HL-60/S4 (cell line): ENCODE data around the gene CUL1.

Experiments
- in situ Hi-C: fragments of 300-500 bp; cut with MboI; formaldehyde crosslinking; loops from 2 replicates; pipeline ENCODE4 v1.14.3; 2022; ENCODE audit warnings: low sequenced_read_pairs

The CUL1 gene

DNA sequence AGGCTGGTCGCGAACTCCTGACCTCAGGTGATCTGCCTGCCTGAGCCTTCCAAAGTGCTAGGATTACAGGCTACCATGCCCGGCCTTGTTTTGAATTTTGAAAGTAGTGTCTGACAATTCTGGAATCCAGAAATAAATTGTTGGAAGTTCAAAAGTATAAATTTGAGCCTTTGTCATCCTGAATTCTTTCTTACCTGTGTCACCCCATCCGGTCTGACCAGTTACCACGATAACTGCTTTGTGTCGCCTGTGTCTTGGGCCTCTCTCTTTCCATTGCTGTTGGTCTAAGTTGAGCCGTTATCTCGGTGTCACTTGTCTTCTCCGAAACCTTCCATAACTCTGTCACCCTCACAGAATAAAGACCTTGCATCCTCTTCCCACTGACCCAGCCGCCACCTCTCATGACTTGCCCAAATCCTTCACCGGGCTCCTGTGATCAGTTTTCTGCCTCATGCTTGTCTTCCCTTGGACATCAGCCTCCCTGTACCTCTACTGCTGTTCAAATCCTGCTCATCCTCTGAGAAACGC lies 18.6 kb downstream of the CUL1 start:
- in situ Hi-C loops = no loop called here

GRCh38 chr7:148718431-148718830 lies 19.7 kb downstream of the CUL1 start:
- in situ Hi-C loops = no loop called here

DNA sequence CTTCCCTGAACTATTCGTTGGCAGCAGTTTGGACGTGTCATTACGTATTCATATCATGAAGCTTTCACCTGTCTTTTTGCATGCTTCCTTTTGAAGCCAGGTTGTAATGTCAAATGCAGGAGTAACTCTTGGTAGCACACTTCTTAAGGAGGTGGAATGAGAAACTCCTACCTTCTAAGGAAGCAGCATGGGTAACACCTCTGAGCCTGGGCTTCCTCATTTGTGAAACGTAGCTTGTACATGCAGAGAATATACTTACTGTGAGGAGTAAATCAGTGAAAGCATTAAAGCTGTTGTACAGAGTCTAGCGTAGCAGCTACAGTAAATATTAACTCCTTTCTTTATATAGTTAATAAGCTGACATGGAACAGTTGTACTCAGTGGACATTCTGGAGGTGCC lies 21.1 kb downstream of the CUL1 start:
- in situ Hi-C loops = no loop called here

- in situ Hi-C loops = no loop called here
Measured at GRCh38 chr7:148720472-148720871, 21.8 kb downstream of the CUL1 start.

DNA sequence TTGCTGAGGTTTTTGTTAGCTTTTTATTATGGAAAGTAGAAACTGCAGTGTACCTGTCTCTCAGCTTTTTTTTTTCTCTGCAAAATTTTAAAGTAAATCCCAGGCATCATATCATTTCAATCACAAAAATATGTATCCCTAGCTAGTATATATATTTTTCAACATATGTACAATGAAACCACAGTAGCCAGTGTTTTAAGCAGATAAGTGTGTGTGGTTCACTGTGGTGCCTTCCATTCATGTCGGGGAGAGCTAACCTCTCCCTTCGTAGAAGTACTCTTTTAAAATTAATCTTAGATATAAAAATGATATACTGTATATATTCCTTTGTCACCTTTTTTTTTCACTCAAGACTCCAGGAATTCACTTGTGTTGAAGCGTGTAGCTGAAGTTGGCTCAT lies 22.7 kb downstream of the CUL1 start:
- in situ Hi-C loops = no loop called here

DNA sequence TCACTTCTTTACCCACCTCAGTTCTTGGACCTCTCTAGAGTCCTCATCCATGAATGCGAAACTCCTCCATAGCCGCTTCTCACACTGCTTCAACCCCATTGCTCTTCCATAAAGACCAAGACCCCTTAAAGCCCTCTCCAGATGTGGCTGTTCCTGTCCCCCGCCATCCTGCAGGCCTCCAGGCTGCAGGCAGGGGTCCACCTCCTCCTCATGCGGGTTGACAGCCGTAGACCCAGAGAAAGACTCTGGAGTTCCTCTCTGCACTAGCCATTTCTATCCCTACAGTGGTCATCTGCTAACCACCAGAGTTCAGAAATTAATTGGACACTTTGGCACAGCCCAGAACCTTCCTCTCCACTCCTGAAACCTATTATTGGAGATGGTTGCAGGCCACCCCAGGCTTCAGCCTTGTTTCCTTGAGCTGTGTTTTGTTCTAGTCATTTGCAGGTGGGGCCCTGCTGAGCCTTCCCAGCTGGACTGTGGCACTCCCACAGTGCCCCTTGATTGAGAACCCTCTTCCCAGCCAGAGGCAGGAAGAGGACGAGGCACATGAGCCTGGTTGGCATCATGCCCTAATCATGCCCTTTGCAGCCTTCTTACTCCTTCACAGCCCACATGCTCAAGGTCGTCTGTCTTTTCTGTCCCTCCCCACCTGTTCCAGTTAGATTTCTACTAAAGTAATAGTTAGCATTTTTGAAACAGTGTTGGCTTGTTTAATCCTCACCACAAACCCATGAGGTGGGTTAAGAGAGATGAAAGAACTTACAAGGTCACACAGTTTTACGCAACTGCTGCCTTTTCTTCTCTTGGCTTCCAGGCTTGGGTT lies 23.9 kb downstream of the CUL1 start:
- in situ Hi-C loops = no loop called here

DNA sequence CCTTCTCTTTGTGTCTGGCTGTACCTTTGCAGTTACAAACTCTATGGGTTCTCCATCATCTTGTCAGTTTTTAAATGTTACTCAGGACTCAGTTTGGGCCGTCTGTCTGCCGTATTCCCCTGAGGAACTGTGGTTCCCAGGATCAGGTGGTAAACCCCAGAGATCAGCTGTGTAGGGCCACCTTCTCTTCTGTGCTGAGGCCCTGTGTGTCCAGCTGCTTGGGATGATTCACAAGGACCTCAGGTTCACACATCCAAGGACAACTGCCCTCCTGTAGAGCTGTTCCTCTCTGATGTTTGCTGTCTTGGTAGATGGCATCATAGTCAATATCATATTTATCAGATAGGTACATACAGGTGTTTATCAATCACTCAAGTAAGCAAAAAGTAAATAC lies 24.5 kb downstream of the CUL1 start:
- in situ Hi-C loops = no loop called here

DNA sequence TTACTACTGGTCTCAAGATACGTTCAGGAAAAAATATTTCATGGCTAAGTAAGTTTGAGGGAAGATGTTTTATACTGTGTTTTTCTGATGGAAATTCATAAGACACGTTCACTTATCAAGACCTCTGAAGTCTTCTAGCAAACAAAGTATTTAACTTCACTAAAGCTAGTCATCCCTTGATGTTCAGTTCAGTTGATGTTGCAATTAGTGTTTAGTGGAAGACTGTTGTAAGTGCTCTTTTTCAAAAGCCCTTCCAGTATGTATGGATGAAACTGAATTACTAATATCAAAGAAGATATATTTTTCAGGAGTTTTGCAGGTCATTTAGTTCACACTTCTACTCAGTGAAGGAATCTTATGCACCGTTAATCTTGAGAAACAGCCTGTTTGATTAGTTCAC lies 25.1 kb downstream of the CUL1 start:
- in situ Hi-C loops = no loop called here

GRCh38 chr7:148726385-148726784 lies 27.7 kb downstream of the CUL1 start:
- in situ Hi-C loops = no loop called here

- in situ Hi-C loops = no loop called here
Measured at GRCh38 chr7:148727501-148728278, 29.0 kb downstream of the CUL1 start.

DNA sequence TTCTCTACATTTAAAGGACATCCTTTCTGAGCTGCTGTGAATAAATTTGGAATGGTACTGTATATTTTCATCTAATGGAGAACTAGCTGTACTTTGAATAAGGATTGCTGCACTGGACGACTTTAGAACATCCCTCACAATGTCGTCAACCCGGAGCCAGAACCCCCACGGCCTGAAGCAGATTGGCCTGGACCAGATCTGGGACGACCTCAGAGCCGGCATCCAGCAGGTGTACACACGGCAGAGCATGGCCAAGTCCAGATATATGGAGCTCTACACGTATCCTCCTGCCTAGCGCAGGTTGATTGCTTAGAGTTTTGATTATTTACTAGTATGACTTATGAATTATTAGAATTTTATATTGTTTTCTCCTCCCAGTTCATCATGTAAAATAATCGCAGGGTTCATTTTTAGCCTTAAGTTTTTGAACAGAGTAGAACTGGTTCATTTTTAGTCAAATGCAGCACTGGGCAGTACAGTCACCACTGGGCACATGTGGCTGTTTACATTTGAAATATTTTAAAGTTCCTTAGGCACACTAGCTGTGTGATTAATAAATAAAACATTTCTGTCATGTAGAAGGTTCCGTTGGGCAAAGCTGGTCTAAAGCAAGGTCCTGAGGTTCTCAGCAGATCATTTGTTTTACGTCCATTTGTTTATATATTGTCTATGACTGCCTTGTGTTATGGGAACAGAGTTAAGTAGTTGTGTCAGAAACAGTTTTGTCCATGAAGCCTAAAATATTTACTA lies 31.5 kb downstream of the CUL1 start:
- in situ Hi-C loops = no loop called here

- in situ Hi-C loops = no loop called here
Measured at GRCh38 chr7:148732862-148733261, 34.2 kb downstream of the CUL1 start.

DNA sequence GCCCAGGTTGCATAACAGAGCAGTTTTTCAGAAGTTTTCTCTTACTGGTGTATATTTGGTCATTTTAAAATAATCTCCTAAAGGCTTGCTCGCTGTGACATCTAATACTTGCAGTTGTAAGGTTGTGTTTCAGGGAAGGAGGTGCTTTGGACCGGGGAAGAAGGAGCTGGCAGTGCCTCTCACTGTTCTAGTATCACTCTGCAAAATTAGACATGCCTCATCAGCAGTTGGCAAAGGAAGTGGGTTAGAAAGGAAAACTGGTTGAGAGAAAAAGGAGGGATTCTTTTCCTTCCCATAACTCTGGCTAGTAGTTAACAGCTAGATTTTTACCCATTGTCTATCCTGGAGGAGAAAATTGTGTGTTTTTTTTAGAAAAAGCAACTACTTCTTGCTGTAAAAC lies 34.8 kb downstream of the CUL1 start:
- in situ Hi-C loops = no loop called here

DNA sequence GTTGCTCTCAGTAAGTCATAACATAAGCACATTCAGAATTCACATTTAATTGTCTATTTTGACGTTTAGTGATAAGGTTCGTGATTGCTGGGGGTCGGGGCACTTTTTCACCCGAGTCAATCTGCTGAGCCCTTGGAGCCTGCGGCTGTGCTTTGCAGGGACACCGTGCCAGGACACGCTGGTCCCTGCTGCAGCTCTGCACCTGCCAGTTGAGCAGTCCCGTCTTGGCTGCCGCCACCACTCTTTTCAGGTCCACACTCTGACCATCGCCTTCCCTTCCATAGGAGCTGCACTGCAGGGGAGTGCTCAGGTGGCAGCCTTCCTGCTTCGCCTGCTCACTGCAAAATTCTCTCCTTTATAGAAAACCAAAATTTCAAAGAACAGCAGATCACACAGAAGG lies 36.4 kb downstream of the CUL1 start:
- in situ Hi-C loops = no loop called here

DNA sequence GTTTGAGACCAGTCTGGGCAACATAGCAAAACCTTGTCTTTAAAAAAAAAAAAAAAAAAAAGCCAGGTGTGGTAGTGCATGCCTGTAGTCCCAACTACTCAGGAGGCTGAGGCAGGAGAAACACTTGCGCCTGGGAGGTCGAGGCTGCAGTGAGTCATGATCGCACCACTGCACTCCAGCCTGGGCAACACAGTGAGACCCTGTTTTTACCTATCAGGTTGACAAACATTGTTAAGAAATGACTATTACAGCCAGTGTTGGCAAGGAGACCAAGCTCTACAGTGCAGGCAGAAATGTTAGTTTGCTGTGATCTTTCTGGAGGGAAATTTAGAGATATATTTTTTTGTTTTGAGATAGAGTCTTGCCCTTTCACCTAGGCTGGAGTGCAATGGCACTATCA lies 37.3 kb downstream of the CUL1 start:
- in situ Hi-C loops = no loop called here

- in situ Hi-C loops = no loop called here
Measured at GRCh38 chr7:148738737-148739535, 40.2 kb downstream of the CUL1 start.

DNA sequence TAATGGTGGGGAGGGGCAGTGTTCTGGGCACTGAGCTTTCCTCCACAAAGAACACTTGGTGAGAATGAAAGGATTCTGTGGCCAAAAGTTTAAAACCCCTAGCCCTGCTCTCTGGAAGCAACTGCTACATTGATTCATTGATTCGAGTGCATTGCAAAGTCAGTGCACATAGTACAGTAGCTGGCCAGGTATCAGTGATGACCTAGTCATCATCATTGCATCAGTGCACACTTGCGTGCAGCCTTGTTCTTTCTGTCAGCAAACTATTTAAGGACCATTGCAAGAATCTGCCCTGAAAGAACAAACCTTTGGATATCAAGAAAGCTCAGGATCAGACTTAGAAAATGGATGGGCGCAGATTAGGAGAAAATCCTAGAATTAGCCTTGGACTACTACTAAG lies 47.4 kb downstream of the CUL1 start:
- in situ Hi-C loops = no loop called here

DNA sequence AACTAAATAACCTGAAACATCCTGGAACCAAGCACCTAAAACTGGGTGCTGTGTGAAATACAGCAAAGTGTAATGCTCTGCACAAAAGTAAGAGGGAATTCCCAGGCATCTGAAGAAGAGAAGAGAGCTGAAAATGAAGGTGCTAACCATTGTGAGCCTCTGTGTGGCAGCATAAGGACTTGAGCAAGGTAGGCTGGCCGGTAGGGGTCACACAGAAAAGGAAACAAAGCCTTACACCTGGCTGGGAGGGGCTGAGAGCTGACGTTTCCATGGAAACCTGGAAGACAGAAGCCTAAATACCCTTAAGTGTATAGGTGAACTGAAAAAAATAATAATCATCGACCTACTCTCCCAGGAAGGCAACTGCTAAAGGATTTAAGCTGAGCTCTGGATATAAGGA lies 48.6 kb downstream of the CUL1 start:
- in situ Hi-C loops = no loop called here

DNA sequence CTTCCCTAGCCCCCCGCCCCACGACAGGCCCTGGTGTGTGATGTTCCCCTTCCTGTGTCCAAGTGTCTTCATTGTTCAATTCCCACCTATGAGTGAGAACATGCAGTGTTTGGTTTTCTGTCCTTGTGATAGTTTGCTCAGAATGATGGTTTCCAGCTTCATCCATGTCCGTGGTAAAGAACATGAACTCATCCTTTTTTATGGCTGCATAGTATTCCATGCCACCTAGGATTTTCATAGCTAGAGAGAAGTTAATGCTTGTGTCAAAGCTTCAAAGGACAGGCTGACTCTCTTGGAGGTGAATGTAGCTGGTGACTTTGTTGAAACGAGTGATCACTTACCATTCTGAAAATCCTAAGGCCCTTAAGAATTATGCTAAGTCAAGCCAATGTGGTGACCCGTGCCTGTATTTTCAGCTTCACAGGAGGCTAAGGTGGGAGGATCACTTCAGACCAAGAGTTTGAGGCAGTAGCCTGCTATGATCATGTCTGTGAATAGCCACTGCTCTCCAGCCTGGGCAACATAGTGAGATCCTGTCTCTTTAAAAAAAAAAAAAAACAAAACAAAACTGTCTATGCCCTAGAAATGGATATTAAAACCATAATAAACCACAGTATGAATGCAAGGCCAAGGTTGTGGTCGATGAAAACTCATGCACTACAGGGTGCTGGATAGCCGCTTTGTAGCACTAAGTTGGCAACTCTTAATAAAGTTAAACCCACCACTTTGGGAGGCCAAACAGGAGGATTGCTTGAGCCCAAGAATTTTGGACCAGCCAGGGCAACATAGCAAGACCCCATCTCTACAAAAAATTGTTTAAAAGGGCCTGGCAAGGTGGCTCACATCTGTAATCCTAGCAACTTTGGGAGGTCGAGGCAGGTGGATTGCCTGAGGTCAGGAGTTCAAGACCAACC lies 52.0 kb downstream of the CUL1 start:
- in situ Hi-C loops = no loop called here

DNA sequence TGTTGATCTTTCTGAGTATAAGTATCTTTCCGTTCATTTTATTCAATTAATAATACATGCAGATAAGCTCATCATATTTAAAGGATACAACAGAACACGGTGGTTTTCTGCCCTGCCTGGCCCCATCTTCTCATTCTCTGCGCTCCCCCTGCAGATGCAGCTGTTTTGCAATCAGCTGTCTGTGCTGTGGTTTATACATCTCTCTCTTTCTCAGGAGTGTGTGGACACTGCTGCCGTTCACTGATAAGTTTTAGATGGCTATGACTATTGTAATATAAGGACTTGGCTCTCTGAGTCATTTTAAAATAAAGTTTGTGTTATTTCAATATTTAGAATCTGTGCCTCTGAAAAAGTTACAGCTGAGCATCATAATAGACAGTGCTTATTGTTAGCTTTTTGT lies 54.5 kb downstream of the CUL1 start:
- in situ Hi-C loops = no loop called here
